ENCODE data around the gene CDK8.

CDK8 gene

DNA sequence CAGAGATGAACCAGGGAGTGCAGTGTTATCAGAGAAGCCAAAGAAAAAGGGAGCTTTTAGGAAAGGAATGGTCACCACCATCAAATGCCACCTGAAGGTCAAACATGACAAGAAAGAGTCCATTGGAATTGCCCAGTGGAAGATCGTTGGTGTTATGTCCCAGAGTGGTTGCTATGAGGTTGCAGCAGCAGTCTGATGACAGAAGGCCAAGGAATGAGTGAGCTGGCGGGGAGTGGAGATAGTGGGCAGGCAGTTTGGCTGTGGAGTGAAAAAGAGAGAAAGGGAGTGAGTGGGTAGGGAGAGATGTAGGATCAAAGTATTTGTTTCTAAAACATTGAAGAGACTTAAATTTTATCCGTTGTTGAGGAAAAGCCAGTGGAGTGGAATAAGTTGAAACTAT, 186.2 kb downstream of the CDK8 start:
- Histone ChIP-seq H4K20me1 (ENCODE audit: insufficient read depth, low read length) (no peaks in the 10 kb centered on the region), H3K9me2 (ENCODE audit: low read depth, low read length) (no peaks in the 10 kb centered on the region)
- TF ChIP-seq EZH2 (IDR thresholded peaks at IDR 0.05; ENCODE audit: borderline replicate concordance, low read length) = no peak
- no peak for TF ChIP-seq CTCF (IDR thresholded peaks at IDR 0.05; ENCODE audit: low read length)

DNA sequence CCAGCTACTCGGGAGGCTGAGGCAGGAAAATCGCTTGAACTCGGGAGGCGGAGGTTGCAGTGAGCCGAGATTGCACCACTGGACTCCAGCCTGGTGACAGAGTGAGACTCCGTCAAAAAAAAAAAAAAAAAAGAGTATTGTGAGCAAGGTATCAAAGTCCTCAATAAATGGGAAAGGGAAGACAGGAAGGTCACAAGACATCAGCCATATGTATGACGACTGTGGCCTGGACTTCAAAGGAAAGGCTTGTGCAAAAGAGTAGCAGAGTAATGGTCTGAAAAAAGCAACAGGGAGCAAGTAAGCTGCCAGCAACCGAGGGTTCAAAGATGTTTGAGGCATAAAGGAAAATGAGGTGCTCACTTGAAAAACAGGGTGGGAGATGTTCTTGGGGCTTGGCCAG, 187.5 kb downstream of the CDK8 start:
- Histone ChIP-seq H3K36me3 (ENCODE audit: insufficient read depth, low read length) (no peaks in the 10 kb centered on the region), H2AFZ (ENCODE audit: low read length) (no peak overlapping the region), H3K9me3 (ENCODE audit: low read length) (peaks cover 10% of the 10 kb centered on the region; the same call in 1 of the 2 replicates), H3K4me1 (ENCODE audit: insufficient read depth, low read length, severe bottlenecking) (no peaks in the 10 kb centered on the region), H3K27ac (ENCODE audit: low read depth, low read length, poor library complexity, severe bottlenecking) (no peak overlapping the region), H3F3A (ENCODE audit: insufficient read depth, low read length) (no peaks in the 10 kb centered on the region), H3K4me3 (ENCODE audit: low read depth, low read length, poor library complexity, severe bottlenecking) (no peak overlapping the region), H3K9me2 (ENCODE audit: low read depth, low read length) (no peaks in the 10 kb centered on the region), H3K9ac (ENCODE audit: low read length) (no peak overlapping the region), H3K4me2 (ENCODE audit: low read length) (no peak overlapping the region), H3K27me3 (ENCODE audit: insufficient read depth, low read length) (no peaks in the 10 kb centered on the region), H3K79me2 (ENCODE audit: insufficient read depth, low read length) (no peaks in the 10 kb centered on the region), H4K20me1 (ENCODE audit: insufficient read depth, low read length) (no peaks in the 10 kb centered on the region)
- no peak for TF ChIP-seq EZH2 (IDR thresholded peaks at IDR 0.05; ENCODE audit: borderline replicate concordance, low read length)
- TF ChIP-seq CTCF (IDR thresholded peaks at IDR 0.05; ENCODE audit: low read length) = no peak

More for the DNA sequence above, 186.2 kb downstream of the CDK8 start:
- Histone ChIP-seq H3F3A (ENCODE audit: insufficient read depth, low read length) (no peaks in the 10 kb centered on the region), H3K4me3 (ENCODE audit: low read depth, low read length, poor library complexity, severe bottlenecking) (no peak overlapping the region), H3K27me3 (ENCODE audit: insufficient read depth, low read length) (no peaks in the 10 kb centered on the region), H3K4me1 (ENCODE audit: insufficient read depth, low read length, severe bottlenecking) (no peaks in the 10 kb centered on the region), H3K9me3 (ENCODE audit: low read length) (peaks cover 14% of the 10 kb centered on the region; the same call in 1 of the 2 replicates), H2AFZ (ENCODE audit: low read length) (no peak overlapping the region), H3K79me2 (ENCODE audit: insufficient read depth, low read length) (no peaks in the 10 kb centered on the region), H3K9ac (ENCODE audit: low read length) (no peak overlapping the region), H3K36me3 (ENCODE audit: insufficient read depth, low read length) (no peaks in the 10 kb centered on the region), H3K4me2 (ENCODE audit: low read length) (no peak overlapping the region), H3K27ac (ENCODE audit: low read depth, low read length, poor library complexity, severe bottlenecking) (no peak overlapping the region)

DNA sequence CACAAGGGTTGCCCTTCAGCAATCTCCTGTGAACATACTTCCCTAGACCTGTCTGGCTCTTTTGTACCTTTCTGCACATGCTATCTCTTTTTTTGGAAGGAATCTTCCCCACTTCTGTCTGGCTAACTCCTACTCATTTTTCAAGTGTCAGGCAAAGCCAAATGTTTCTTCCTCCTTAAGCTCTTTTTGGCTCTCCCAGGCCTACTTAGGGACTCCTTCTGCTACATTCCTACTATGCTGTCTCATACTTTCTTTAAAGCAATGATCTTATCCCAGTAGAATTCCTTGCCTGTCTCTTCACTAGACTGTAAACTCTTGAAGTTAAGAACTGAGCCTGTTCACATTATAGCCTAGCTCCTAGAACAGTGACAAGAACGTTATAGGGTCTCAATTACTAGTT, 188.6 kb downstream of the CDK8 start:
- Histone ChIP-seq H3K4me3 (ENCODE audit: low read depth, low read length, poor library complexity, severe bottlenecking) (no peak overlapping the region), H3K27me3 (ENCODE audit: insufficient read depth, low read length) (no peaks in the 10 kb centered on the region), H4K20me1 (ENCODE audit: insufficient read depth, low read length) (no peaks in the 10 kb centered on the region), H3K9ac (ENCODE audit: low read length) (no peak overlapping the region), H3K36me3 (ENCODE audit: insufficient read depth, low read length) (no peaks in the 10 kb centered on the region), H3F3A (ENCODE audit: insufficient read depth, low read length) (no peaks in the 10 kb centered on the region), H3K79me2 (ENCODE audit: insufficient read depth, low read length) (no peaks in the 10 kb centered on the region), H3K9me2 (ENCODE audit: low read depth, low read length) (no peaks in the 10 kb centered on the region), H3K4me2 (ENCODE audit: low read length) (no peak overlapping the region), H3K9me3 (ENCODE audit: low read length) (peaks cover under 1% of the 10 kb centered on the region; the same call in 1 of the 2 replicates), H3K4me1 (ENCODE audit: insufficient read depth, low read length, severe bottlenecking) (no peaks in the 10 kb centered on the region), H2AFZ (ENCODE audit: low read length) (no peak overlapping the region), H3K27ac (ENCODE audit: low read depth, low read length, poor library complexity, severe bottlenecking) (no peak overlapping the region)
- no peak for TF ChIP-seq EZH2 (IDR thresholded peaks at IDR 0.05; ENCODE audit: borderline replicate concordance, low read length)
- no peak for TF ChIP-seq CTCF (IDR thresholded peaks at IDR 0.05; ENCODE audit: low read length)
